Esophagus muscularis mucosa (tissue), 4 donors: ENCODE measurements around the gene ATG4C. TPM values are rescaled to one million over a fixed set of nuclear protein-coding genes. Genes with fewer than 3 reads are reported as not detected.

Source experiments
- DNase-seq: peaks from one replicate; pipeline ENCODE4 v3.0.0-alpha.2; 2017; ENCODE audit errors: extremely low spot score
- H3K27ac ChIP-seq, 4 donors: fragments of 200-600 bp; sonication (generic); replicated peaks in 1 of 4; 1 replicate in 3 of 4; 2 replicates in 1 of 4; pipeline ENCODE4 v1.5.1; 2016 to 2019; ENCODE audit warnings: mild to moderate bottlenecking in 1 of 4
- H3K27me3 ChIP-seq, 4 donors: fragments of 200-600 bp; sonication (generic); one replicate each; pipeline versions ENCODE4 v1.5.1 to v1.6.0; 2016 to 2019
- H3K36me3 ChIP-seq, 4 donors: fragments of 200-600 bp; sonication (generic); one replicate each; pipeline ENCODE4 v1.5.1; 2016 to 2019
- H3K4me1 ChIP-seq, 4 donors: fragments of 200-600 bp; sonication (generic); one replicate each; pipeline ENCODE4 v1.5.1; 2016 to 2019
- H3K4me3 ChIP-seq, 4 donors: fragments of 200-600 bp; sonication (generic); 1 replicate in 2 of 4; 2 replicates in 2 of 4; pipeline ENCODE4 v1.5.1; 2016 to 2019; ENCODE audit warnings: mild to moderate bottlenecking in 4 of 4, moderate library complexity in 1 of 4
- H3K9me3 ChIP-seq, 4 donors: fragments of 200-600 bp; sonication (generic); 1 replicate in 3 of 4; 2 replicates in 1 of 4; pipeline ENCODE4 v1.5.1; 2016 to 2019
- EP300 ChIP-seq: sonication (generic); formaldehyde crosslinking; IDR thresholded peaks from one replicate; pipeline ENCODE4 v1.6.1; 2017; ENCODE audit warnings: antibody characterized with exemption
- POLR2A ChIP-seq: fragments of 450-650 bp; IDR thresholded peaks from one replicate; pipeline ENCODE4 v1.6.1; 2017; ENCODE audit warnings: antibody characterized with exemption, moderate library complexity, mild to moderate bottlenecking, low read depth
- POLR2AphosphoS5 ChIP-seq, 2 donors: sonication (generic); formaldehyde crosslinking; IDR thresholded peaks; one replicate each; pipeline ENCODE4 v1.6.1; 2017; ENCODE audit warnings: antibody characterized with exemption in 2 of 2
- WGBS: methylation state at CpG from one replicate; pipeline ENCODE4 v1.1.5; 2018; 5-methylcytosine and 5-hydroxymethylcytosine counted together
- intact Hi-C: fragments of 100-400 bp; cut with DNase I; formaldehyde crosslinking; loops from one replicate; pipeline ENCODE4 v1.15.1; 2023
- total RNA-seq, 4 donors: library from RNA; depleted of rRNA; stranded (reverse); fragments of >200 nt; gene quantifications; one replicate each; pipeline versions ENCODE4 v1.1.0 to v1.2.1, GENCODE V29; 2016
- TF ChIP-seq, protein P1 (sequence below), 3 experiments: fragments of 200-600 bp in 2 of 3; fragments of 450-650 bp in 1 of 3; sonication (generic) in 2 of 3; IDR thresholded peaks; one replicate each; pipeline ENCODE4 v1.5.1; 2017 to 2019; ENCODE audit warnings: antibody characterized with exemption in 3 of 3, mild to moderate bottlenecking in 2 of 3, moderate library complexity in 1 of 3

The ATG4C gene
- total RNA-seq, 4 donors from 2014 or later, result 5.0 to 12.5 (median 8.3) TPM

DNA sequence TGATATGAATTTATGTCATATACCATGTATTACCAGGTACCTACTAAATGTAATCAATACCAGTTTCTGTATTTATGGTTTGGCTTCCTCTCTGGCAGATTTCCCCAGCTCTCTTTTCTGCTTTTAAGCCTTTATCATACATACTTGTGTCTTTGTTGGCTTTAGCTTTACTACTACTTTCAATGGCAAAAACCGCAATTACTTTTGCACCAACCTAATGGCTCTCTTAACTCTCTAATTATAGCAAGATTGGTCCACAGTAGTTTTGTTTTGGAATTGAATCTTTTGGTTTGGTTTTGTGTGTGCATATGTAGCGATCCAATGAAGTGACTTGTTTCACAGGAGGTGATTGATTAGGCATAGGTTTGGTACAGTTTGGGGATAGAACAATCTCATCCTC, 93.6 kb downstream of the ATG4C start:
- no peak overlapping the region for H3K4me3 ChIP-seq
- H3K36me3 ChIP-seq, result no peaks in the 10 kb centered on the region
- H3K9me3 ChIP-seq, result peaks cover 0 to 8% (median 0%) of the 10 kb centered on the region in 4 donors
- intact Hi-C loops, result no loop called here
- TF ChIP-seq, protein P1, sequence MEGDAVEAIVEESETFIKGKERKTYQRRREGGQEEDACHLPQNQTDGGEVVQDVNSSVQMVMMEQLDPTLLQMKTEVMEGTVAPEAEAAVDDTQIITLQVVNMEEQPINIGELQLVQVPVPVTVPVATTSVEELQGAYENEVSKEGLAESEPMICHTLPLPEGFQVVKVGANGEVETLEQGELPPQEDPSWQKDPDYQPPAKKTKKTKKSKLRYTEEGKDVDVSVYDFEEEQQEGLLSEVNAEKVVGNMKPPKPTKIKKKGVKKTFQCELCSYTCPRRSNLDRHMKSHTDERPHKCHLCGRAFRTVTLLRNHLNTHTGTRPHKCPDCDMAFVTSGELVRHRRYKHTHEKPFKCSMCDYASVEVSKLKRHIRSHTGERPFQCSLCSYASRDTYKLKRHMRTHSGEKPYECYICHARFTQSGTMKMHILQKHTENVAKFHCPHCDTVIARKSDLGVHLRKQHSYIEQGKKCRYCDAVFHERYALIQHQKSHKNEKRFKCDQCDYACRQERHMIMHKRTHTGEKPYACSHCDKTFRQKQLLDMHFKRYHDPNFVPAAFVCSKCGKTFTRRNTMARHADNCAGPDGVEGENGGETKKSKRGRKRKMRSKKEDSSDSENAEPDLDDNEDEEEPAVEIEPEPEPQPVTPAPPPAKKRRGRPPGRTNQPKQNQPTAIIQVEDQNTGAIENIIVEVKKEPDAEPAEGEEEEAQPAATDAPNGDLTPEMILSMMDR (IDR thresholded peaks at IDR 0.05), result no peak
- no peak for TF ChIP-seq POLR2AphosphoS5 (IDR thresholded peaks at IDR 0.05)
- no peak for TF ChIP-seq EP300
- no peak for TF ChIP-seq POLR2A
- H3K27me3 ChIP-seq, result no peaks in the 10 kb centered on the region
- 95% methylated on average over 2 of the region's 2 CpGs for WGBS
- no peak for DNase-seq
- H3K27ac ChIP-seq, result no peak overlapping the region
- no peaks in the 10 kb centered on the region for H3K4me1 ChIP-seq

DNA sequence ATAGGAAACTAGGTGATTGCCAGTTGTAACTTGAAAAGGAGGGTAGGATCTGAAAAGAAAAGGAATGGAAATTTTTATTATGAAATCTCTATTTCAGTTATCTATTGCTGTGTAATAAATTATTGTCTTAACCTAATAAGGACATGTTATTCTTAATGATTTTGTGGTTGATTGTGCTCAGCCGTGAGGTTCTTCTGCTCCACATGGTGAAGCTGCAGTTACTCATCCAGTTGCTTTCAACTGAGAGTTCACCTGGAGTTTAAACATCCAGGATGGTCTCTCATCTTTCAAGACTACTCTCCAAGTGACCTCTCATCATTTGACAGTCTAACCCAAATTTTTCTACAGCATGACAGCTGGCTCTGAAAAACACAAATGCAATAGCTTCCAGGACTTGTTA, 96.0 kb downstream of the ATG4C start:
- Histone ChIP-seq H3K9me3 (peaks cover 0 to 8% (median 0%) of the 10 kb centered on the region in 4 donors), H3K27me3 (no peaks in the 10 kb centered on the region), H3K27ac (no peak overlapping the region), H3K4me1 (no peaks in the 10 kb centered on the region), H3K36me3 (no peaks in the 10 kb centered on the region), H3K4me3 (no peak overlapping the region)
- intact Hi-C loops, result no loop called here
- no peak for DNase-seq
- TF ChIP-seq EP300, result no peak
- no peak for TF ChIP-seq POLR2A
- TF ChIP-seq, protein P1 (IDR thresholded peaks at IDR 0.05), result no peak
- TF ChIP-seq POLR2AphosphoS5 (IDR thresholded peaks at IDR 0.05), result no peak
- WGBS, result 70% methylated on average over 1 of the region's 1 CpG

DNA sequence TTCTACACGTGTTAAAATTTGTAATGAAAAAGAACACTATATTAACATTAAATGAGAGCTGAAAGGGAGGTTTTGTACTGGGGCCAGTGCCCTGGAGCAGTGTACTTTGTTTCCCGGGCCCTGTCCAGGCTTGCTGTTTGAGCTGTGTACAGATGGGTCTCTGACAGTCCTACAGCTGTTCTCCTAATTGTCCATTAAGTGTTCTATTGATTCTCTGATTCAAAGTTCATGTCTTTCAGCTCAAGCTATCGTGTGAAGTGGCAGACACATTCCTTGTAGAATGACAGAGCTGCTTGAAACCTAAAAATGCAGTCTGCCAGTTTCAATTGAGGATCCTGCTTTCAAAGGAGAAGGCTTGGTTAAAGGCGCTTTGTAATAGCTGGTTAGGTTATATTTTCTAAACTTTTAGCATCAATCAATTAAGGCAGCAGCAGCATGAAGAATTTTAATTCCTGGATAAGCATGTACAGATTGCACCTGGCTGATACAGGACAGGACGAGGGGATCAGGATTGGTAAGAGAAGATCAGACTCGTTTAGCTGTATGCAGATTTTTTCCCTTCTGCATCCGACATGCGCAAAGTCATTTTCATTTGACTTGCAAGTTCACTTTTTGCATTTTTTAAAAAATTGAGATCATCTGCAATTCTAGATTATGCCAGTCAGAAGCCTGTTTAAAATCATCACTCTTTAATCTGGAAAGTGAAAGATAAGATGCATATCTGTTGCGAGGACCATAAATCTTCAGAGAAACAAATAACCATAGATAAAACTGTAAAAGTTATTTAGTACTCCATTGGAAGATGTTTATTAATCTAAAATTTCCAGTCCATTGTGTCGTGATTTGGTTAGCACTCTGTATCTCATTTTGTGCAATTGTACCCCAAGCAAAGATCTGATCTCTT, 98.5 kb downstream of the ATG4C start:
- WGBS, result 75% methylated on average over 10 of the region's 10 CpGs
- Histone ChIP-seq H3K9me3 (peaks cover 0 to 8% (median 0%) of the 10 kb centered on the region in 4 donors), H3K27ac (no peak overlapping the region), H3K4me1 (no peaks in the 10 kb centered on the region), H3K4me3 (no peak overlapping the region), H3K36me3 (no peaks in the 10 kb centered on the region), H3K27me3 (no peaks in the 10 kb centered on the region)
- DNase-seq, result no peak
- intact Hi-C loops, result no loop called here
- TF ChIP-seq, protein P1 (IDR thresholded peaks at IDR 0.05), result no peak

DNA sequence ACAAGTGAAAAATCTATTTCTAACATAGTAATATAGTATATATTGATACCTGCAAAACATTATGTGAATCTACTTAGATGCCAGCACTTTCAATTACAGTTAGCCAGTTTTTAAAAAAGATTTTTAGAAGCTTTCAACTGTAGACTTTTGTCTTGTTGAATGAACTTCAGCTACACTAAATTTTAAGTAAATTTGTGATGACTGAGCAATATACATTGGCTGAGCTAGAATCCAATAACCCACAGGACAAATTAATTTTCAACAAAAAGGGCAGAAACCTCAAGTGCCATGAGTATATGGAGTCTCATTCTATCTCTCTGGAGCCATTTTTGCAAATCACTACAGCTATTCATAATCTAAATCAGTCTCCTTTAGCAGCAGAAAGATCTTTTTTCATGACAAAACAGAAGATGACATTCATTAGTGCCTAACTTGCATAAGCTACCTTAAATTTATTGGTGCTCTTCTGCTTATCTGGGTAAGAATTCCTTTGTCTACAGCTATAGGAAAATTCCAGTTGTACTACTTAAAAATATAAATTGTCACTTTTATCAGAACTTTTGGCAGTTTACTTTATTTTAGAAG, 100.3 kb downstream of the ATG4C start:
- Histone ChIP-seq H3K27me3 (no peaks in the 10 kb centered on the region), H3K4me3 (no peak overlapping the region), H3K4me1 (no peaks in the 10 kb centered on the region), H3K27ac (no peak overlapping the region), H3K36me3 (no peaks in the 10 kb centered on the region), H3K9me3 (peaks cover 0 to 8% (median 0%) of the 10 kb centered on the region in 4 donors)
- intact Hi-C loops, result no loop called here
- DNase-seq, result no peak
- TF ChIP-seq EP300 (no peak), POLR2AphosphoS5 (IDR thresholded peaks at IDR 0.05) (no peak), POLR2A (no peak)
- TF ChIP-seq, protein P1 (IDR thresholded peaks at IDR 0.05), result no peak
